Stimulated activated CD8-positive, alpha-beta memory T cell treated with anti-CD3 and anti-CD28 coated beads, Interleukin-15, amount 100 ng/mL, for 4 hours (primary cell): ENCODE results near the gene CSHL1.
"Not testable (repeated sequence)": the region's sequence is repeated elsewhere in the genome, so short reads cannot be mapped to it uniquely, and the experiment has no call there.

Experiments
- DNase-seq, 2 donors: peaks; one replicate each; pipeline ENCODE4 v3.0.0-alpha.2; 2020; ENCODE audit warnings: low read depth in 2 of 2

Gene CSHL1

DNA sequence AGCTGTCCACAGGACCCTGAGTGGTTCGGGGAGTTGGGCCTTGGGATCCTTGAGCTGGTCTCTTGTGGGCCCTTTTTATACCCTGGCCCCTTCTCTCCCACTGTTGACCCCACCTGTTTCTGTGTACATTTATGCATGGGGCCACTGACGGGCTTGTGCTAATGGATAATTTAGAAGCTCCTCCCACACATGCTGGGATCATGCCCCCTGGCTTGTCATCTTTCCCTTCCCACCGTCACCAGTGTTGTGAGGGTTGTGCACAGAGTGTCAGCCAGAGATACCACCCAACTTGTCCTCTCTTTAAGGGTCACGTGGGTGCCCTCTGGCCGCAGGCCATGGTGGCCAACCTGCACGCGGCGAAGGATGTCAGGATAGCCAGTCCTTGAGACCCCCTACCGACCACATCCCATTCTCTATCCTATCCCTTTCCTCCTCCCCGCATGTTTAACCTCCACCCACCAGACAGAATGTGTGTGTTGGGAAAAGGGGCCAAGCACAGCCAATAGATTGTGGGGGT lies 7.8 kb upstream of the CSHL1 start, which contains the start of gene GH1:
GH1 (minus strand) TSS at position 51 of the 517 bp plus-strand sequence. CDS start 63 bp downstream, outside the sequence.
- DNase-seq = not testable (repeated sequence)

DNA sequence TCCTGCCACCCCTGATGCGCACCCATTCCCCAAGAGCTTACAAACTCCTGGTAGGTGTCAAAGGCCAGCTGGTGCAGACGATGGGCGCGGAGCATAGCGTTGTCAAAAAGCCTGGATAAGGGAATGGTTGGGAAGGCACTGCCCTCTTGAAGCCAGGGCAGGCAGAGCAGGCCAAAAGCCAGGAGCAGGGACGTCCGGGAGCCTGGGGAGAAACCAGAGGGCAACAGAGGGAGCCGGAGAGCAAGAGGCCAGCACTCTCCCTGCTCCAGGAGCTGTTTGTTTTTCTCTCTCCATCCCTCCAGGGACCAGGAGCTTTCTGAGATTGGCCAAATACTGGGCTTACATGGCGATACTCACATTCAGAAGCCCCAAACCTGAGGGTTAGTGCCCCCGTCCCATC lies 7.2 kb upstream of the CSHL1 start:
- no peak for DNase-seq

DNA sequence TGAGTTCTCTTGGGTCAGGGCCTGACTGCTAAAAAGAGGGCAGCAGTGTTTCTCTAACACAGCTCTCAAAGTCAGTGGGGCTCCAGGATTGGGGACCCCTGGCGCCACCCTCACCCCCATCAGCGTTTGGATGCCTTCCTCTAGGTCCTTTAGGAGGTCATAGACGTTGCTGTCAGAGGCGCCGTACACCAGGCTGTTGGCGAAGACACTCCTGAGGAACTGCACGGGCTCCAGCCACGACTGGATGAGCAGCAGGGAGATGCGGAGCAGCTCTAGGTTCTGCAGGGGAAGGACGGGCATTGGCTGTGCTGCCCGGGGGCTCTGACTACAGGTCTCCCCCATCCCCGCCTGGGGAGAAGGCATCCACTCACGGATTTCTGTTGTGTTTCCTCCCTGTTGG lies 6.6 kb upstream of the CSHL1 start:
- DNase-seq = no peak

DNA sequence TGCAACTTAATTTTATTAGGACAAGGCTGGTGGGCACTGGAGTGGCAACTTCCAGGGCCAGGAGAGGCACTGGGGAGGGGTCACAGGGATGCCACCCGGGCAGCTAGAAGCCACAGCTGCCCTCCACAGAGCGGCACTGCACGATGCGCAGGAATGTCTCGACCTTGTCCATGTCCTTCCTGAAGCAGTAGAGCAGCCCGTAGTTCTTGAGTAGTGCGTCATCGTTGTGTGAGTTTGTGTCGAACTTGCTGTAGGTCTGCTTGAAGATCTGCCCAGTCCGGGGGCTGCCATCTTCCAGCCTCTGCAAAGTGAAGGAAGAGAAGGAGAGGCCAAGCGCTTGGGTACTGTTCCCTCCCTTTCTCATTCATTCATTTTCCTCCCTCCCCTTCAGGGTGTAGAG lies 6.1 kb upstream of the CSHL1 start:
- not testable (repeated sequence) for DNase-seq

DNA sequence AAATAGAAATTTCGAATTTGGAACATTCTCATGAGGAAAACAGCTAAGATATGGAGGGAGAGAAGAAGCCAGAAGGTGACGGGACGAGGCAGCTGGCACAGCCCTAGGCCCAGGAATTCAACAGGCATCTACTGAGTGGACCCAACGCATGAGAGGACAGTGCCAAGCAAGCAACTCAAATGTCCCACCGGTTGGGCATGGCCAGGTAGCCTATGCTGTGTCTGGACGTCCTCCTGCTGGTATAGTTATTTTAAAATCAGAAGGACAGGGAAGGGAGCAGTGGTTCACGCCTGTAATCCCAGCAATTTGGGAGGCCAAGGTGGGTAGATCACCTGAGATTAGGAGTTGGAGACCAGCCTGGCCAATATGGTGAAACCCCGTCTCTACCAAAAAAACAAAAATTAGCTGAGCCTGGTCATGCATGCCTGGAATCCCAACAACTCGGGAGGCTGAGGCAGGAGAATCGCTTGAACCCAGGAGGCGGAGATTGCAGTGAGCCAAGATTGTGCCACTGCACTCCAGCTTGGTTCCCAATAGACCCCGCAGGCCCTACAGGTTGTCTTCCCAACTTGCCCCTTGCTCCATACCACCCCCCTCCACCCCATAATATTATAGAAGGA lies 5.6 kb upstream of the CSHL1 start:
- no peak for DNase-seq

DNA sequence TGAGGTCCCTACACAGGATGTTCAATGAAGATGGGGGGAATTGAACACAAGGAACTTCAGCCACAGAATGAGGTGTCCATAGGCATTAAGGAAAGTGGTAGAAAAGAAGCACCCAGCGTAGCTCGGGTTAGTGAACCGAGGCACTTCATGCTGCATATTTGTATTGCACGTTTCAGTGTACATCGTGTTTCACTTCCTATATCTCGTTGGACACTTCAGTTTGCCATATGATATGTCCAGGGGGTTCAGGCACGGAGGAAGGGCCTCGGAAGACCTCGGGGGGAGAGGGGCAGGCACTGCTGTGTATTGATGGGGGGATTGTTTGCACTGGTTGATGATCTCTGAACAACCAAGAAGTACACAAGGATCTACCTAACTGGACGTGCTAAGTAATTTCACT lies 4.7 kb upstream of the CSHL1 start:
- not testable (repeated sequence) for DNase-seq

DNA sequence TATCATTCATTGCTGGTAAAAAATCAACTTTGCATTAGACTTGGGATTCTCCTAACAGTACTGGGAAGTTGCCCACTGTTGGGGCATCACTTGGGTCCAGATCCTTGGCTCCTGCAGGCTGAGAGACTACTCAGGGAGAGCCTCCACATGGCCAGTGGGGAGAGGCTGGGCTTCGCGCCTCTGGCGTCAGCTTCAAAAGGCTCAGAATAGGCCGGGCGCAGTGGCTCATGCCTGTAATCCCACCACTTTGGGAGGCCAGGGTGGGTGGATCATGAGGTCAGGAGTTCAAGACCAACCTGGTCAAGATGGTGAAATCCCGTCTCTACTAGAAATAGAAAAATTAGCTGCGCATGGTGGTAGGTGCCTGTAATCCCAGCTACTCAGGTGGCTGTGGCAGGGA lies 3.4 kb upstream of the CSHL1 start:
- no peak for DNase-seq

DNA sequence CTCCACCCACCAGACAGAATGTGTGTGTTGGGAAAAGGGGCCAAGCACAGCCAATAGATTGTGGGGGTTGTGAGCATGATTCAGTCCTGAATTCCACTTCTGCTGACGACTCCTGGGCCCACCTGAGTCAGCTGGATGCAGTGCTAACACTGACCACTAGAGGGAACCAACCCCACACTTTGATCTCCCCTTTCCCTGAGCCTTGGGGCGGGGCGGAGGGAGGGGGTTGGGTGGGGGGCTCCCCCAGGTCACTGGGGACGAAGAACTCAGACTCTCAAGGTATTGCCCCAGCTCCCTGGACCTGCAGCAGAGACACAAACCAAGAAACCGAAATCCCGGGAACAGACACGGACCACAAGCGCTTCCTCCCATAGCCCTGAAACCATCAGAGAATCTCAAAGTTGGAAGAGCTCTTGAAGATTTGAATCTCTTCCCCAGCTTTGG lies 621 bp upstream of the CSHL1 start:
- DNase-seq = peak in 1 of 2 donors; percentile 44

DNA sequence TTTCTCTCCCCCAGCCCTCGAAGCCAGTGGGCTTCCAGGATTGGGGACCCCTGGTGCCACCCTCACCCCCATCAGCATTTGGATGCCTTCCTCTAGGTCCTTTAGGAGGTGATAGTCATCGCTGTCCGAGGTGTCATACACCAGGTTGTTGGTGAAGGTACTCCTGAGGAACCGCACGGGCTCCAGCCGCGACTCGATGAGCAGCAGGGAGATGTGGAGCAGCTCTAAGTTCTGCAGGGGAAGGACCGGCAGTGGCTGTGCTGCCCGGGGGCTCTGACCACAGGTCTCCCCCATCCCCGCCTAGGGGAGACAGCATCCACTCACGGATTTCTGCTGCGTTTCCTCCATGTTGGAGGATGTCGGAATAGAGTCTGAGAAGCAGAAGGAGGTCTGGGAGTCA lies 962 bp downstream of the CSHL1 start:
- no peak for DNase-seq

DNA sequence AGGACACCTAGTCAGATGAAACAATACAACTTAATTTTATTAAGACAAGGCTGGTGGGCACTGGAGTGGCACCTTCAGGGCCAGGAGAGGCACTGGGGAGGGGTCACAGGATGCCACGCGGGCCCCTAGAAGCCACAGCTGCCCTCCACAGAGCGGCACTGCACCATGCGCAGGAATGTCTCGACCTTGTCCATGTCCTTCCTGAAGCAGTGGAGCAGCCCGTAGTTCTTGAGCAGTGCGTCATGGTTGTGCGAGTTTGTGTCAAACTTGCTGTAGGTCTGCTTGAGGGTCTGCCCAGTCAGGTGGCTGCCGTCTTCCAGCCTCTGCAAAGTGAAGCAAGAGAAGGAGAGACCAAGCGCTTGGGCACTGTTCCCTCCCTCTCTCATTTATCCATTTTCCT lies 1.5 kb downstream of the CSHL1 start:
- DNase-seq = not testable (repeated sequence)

DNA sequence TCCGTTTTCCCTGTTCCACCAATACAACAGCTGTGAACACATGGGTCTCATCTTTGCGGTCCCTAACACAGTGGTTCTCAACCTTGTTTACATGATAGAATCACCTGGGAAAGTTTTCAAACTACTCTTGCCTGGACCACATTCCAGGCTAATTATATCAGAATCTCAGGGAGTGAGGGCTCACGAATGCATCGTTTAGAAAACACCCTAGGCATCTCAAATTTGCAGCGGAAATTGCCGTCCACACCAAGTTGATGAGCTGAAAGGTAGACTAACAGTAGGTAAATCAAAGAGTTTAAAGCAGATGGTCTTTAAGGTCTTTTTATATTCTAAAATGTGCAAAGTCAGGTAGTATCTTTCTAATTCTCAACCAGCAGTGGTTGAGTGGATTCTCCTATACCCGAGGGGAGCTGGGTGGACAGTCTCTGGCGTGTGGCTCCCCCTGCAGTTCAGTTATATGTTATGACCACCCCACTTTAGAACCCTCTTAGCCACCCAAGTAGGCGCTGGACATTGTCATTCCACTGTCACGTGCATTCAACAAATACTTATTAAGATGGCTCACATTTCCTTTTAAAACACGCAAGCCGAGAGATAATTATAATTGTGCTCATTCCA lies 3.8 kb downstream of the CSHL1 start:
- DNase-seq = not testable (repeated sequence)

DNA sequence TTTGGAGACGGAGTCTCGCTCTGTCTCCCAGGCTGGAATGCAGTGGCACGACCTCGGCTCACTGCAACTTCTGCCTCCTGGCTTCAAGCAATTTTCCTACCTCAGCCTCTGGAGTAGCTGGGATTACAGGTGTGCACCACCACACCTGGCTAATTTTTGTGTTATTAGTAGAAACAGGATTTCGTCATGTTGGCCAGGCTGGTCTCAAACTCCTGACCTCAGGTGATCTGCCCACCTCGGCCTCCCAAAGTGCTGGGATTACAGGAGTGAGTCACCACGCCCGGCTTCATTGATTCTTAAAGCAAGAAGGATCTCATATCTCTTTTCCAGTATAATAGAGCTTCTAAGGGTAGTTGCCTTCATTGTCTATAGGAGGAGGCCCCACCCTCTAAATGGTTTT lies 6.3 kb downstream of the CSHL1 start:
- not testable (repeated sequence) for DNase-seq

DNA sequence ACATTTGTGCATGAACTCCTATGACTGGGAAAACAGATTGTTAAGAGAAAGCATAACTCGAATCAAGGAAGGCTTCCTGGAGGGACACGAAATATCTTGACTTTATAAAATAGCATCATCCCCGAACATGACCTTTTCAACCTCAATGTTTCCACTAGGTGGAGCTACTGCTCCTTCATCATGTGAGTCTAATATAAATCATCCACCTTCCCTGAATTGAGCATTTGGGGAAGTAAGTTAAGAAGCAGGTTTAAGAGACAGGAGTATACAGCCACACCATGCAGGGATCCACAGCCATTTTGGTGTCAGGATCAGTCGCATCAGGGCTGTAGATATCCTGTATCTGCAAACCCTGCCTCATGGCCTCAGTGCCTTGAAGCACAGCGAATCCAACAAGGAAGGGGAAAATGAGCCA lies 7.3 kb downstream of the CSHL1 start:
- not testable (repeated sequence) for DNase-seq

DNA sequence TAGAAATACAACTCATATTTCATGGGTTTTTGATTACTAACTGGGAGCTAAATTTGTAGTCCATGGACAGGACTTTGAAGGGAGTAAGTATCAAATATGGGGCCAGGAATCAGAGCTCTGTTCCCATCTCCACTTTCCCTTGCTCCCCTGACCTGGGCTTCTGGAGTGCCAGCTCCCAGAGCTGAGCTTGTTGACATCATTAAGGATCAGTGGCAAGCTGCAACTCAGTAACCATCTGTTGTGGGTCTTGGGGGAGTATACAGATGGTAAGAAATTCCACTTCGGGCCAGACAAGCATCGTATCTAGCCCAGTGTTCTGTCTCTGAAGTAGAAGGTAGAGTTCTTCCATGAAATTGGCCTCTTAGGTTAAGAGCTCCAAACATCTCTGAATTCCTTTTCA lies 9.1 kb downstream of the CSHL1 start:
- not testable (repeated sequence) for DNase-seq

DNA sequence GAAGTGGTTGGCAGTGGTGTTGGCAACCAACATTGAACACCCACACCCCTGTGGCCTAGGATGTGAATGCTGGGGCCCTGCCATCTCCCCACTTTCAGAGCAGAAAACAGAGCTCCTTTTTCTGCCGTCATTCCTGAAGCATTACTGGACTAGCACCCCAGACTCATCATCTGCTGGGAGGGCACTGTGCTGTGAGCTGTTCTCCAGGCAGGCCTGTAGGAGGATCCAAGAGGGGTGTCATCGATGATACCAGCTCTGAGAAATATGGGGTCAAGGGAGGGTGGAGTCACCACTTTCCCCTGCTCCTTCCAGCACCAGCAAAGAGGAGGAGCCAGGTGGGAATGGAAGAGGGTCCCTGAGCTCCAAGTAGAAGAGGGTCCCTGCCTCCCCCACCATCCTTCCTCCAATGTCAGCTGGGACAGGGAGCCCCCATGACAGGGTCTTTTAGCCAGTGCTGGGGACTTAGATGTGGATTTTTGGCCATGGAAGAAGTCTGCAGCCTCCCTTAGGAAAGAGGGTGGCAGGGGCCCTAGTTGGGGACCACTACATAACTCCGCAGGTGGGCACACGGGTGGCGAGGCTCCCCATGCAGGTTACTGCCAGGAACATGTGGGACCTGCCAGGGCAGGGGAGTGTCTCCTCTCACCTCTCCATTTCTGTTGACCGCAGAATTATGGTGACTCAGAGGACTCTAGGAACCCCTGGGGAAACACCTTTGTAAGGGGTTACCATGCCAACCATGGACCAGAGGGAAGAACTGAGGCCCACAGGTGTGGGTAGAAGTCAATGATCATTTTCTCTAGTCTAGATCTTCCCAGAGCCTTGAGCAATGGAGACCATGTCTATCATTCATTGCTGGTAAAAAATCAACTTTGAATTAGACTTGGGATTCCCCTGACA lies 11.9 kb downstream of the CSHL1 start:
- not testable (repeated sequence) for DNase-seq

DNA sequence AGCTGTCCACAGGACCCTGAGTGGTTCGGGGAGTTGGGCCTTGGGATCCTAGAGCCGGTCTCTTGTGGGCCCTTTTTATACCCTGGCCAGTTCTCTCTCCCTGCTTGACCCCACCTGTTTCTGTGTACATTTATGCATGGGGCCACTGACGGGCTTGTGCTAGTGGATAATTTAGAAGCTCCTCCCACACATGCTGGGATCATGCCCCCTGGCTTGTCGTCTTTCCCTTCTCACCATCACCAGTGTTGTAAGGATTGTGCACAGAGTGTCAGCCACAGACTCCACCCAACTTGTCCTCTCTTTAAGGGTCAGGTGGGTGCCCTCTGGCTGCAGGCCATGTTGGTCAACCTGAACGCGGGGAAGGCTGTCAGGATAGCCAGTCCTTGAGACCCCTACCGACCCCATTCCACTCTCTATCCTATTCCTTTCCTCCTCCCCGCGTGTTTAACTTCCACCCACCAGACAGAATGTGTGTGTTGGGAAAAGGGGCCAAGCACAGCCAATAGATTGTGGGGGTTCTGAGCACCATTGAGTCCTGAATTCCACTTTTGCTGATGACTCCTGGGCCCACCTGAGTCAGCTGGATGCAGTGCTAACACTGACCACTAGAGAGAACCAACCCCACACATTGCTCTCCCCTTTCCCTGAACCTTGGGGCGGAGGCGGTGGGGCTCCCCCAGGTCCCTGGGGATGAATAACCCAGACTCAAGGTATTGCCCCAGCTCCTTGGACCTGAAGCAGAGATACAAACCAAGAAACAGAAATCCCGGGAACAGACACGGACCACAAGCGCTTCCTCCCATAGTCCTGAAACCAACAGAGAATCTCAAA lies 14.3 kb downstream of the CSHL1 start, which contains the start of gene CSH1:
CSH1 (minus strand) TSS at position 51 of the 831 bp plus-strand sequence. CDS start 63 bp downstream, outside the sequence.
- not testable (repeated sequence) for DNase-seq

DNA sequence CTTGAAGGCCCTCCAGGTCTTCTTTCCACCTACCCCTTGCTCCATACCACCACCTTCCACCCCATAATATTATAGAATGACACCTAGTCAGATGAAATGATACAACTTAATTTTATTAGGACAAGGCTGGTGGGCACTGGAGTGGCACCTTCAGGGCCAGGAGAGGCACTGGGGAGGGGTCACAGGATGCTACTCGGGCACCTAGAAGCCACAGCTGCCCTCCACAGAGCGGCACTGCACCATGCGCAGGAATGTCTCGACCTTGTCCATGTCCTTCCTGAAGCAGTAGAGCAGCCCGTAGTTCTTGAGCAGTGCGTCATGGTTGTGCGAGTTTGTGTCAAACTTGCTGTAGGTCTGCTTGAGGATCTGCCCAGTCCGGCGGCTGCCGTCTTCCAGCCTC lies 16.2 kb downstream of the CSHL1 start:
- DNase-seq = not testable (repeated sequence)

DNA sequence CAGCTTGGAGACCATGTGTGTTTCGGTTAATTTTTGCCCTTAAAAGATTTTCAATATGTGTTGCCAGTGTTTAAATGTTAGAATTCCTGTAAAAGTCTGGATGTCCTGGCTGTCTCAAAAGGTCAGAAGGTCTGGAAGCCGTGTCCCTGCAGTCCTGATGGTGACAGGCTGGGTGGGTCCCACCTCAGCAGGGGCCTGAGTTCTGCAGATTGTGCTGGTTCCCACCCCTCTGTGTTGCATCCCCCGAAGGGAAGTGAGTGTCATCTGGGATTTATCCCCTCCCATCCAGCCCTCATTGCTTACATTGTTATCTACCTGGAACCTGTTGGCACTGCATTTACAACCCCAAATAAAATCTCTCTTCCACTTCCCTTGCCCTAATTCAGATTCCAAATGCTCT lies 17.0 kb downstream of the CSHL1 start:
- DNase-seq = not testable (repeated sequence)

DNA sequence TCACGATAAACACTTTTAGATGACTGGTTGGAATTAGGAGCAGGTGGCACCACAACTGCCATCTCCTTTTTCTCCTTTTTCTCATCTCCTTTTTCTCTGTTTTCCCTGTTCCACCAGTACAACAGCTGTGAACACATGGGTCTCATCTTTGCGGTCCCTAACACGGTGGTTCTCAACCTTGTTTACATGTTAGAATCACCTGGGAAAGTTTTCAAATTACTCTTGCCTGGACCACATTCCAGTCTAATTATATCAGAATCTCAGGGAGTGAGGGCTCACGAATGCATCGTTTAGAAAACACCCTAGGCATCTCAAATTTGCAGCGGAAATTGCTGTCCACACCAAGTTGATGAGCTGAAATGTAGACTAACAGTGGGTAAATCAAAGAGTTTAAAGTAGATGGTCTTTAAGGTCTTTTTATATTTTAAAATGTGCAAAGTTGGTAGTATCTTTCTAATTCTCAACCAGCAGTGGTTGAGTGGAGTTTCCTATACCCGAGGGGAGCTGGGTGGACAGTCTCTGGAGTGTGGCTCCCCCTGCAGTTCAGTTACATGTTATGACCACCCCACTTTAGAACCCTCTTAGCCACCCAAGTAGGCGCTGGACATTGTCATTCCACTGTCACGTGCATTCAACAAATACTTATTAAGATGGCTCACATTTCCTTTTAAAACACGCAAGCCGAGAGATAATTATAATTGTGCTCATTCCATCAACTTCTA lies 18.6 kb downstream of the CSHL1 start:
- not testable (repeated sequence) for DNase-seq
